HCT116 (cell line): ENCODE measurements around the gene LRRC3. TPM values are rescaled to one million over a fixed set of nuclear protein-coding genes. Genes with fewer than 3 reads are reported as not detected.
A peak's percentile ranks its signal among the peaks of the same experiment; 100 is the strongest.

ENCODE experiments used
- ATAC-seq: fragments of 200-7000 bp; cut with Tn5 transposase; 2 replicates; pipeline ENCODE4 v1.9.1; 2020; ENCODE audit warnings: mild to moderate bottlenecking, moderate library complexity
- BruUV-seq: library from RNA; stranded (reverse); fragments of 400-500 nt; replicated peaks from 2 replicates; lab custom pipeline; 2021; lab: Mats Ljungman, UMichigan
- CTCF ChIA-PET: fragments of 300-600 bp; sonication (Branson Sonifier 250); formaldehyde crosslinking; loops from one replicate; lab custom pipeline; 2021; ENCODE audit warnings: antibody characterized with exemption; lab: Charles Lee
- POLR2A ChIA-PET: fragments of 300-600, 350-600 bp; sonication (Branson Sonifier 250); formaldehyde crosslinking; loops from one replicate; lab custom pipeline; 2021; ENCODE audit warnings: antibody characterized with exemption; lab: Charles Lee
- RAD21 ChIA-PET, 2 experiments: fragments of 300-600 bp; sonication (Branson Sonifier 250); formaldehyde crosslinking; loops; one replicate each; lab custom pipeline; 2023; ENCODE audit warnings: low total read pairs in 2 of 2; ENCODE audit not compliant: uncharacterized antibody in 2 of 2, unreplicated experiment in 2 of 2, low non-redundant PET in 1 of 2; lab: Charles Lee
- DNase-seq: peaks from one replicate; pipeline ENCODE4 v3.0.0-alpha.2; 2010; ENCODE audit warnings: low read depth, low spot score
- H2AFZ ChIP-seq: fragments of 200-600 bp; shearing (Covaris generic), sonication (generic); 2 replicates; pipeline ENCODE4 v1.6.1; 2017; ENCODE audit warnings: low read depth, mixed run types, mixed read lengths, antibody characterized with exemption, low read length; ENCODE audit not compliant: poor library complexity, severe bottlenecking
- H3K27ac ChIP-seq: 2 replicates; pipeline ENCODE4 v1.5.1; 2012; ENCODE audit warnings: low read depth, low read length
- H3K27me3 ChIP-seq: fragments of 200-600 bp; sonication (generic); 2 replicates; pipeline ENCODE4 v1.6.1; 2016; ENCODE audit warnings: mixed run types, low read length, mixed read lengths; ENCODE audit not compliant: insufficient read depth
- H3K36me3 ChIP-seq, 2 experiments: fragments of 200-500 bp in 1 of 2; fragments of 200-600 bp in 1 of 2; sonication (Bioruptor generic) in 1 of 2; sonication (generic) in 1 of 2; 2 replicates each; pipeline versions ENCODE4 v1.5.1 to v1.6.1; 2014 to 2016; ENCODE audit warnings: low read length in 2 of 2, inconsistent platforms in 1 of 2, mixed read lengths in 1 of 2, mixed run types in 1 of 2; ENCODE audit not compliant: insufficient read depth in 2 of 2, control insufficient read depth in 1 of 2
- H3K4me1 ChIP-seq, 2 experiments: fragments of 200-600 bp in 1 of 2; sonication (generic) in 1 of 2; 2 replicates each; pipeline versions ENCODE4 v1.5.1 to v1.6.1; 2012 to 2017; ENCODE audit warnings: low read length in 2 of 2, inconsistent platforms in 1 of 2, mild to moderate bottlenecking in 1 of 2, mixed read lengths in 1 of 2, mixed run types in 1 of 2, moderate library complexity in 1 of 2; ENCODE audit not compliant: insufficient read depth in 2 of 2, control insufficient read depth in 1 of 2
- H3K4me2 ChIP-seq: fragments of 200-600 bp; sonication (generic); 2 replicates; pipeline ENCODE4 v1.6.1; 2017; ENCODE audit warnings: mixed run types, low read length, mixed read lengths
- H3K4me3 ChIP-seq, 2 experiments: fragments of 200-600 bp in 1 of 2; sonication (generic) in 1 of 2; replicated peaks in 1 of 2; 2 replicates each; pipeline ENCODE4 v1.5.1; 2011 to 2016; ENCODE audit warnings: low read length in 2 of 2, control low read depth in 1 of 2, low read depth in 1 of 2, mild to moderate bottlenecking in 1 of 2, mixed read lengths in 1 of 2, mixed run types in 1 of 2
- H3K79me2 ChIP-seq: fragments of 200-600 bp; sonication (generic); 2 replicates; pipeline ENCODE4 v1.6.1; 2017; ENCODE audit warnings: mild to moderate bottlenecking, mixed run types, low read length, moderate library complexity, mixed read lengths; ENCODE audit not compliant: insufficient read depth
- H3K9ac ChIP-seq: fragments of 200-600 bp; sonication (generic); 2 replicates; pipeline ENCODE4 v1.6.1; 2016; ENCODE audit warnings: low read length, mixed read lengths
- H3K9me2 ChIP-seq: fragments of 200-600 bp; sonication (generic), shearing (Covaris generic); 2 replicates; pipeline ENCODE4 v1.6.1; 2017; ENCODE audit warnings: mixed run types, mild to moderate bottlenecking, moderate library complexity; ENCODE audit not compliant: insufficient read depth
- H3K9me3 ChIP-seq, 2 experiments: fragments of 200-500 bp in 1 of 2; fragments of 200-600 bp in 1 of 2; sonication (Bioruptor generic) in 1 of 2; sonication (generic) in 1 of 2; 2 replicates each; pipeline ENCODE4 v1.6.1; 2014 to 2017; ENCODE audit warnings: low read length in 2 of 2, mixed read lengths in 2 of 2, inconsistent platforms in 1 of 2, low read depth in 1 of 2, mild to moderate bottlenecking in 1 of 2, mixed run types in 1 of 2, moderate library complexity in 1 of 2; ENCODE audit not compliant: control insufficient read depth in 1 of 2, insufficient read depth in 1 of 2
- H4K20me1 ChIP-seq: fragments of 200-600 bp; sonication (generic), shearing (Covaris generic); 2 replicates; pipeline ENCODE4 v1.6.1; 2017; ENCODE audit warnings: mixed run types, mild to moderate bottlenecking, moderate library complexity; ENCODE audit not compliant: insufficient read depth
- EZH2 ChIP-seq: fragments of 200-600 bp; sonication (generic); IDR thresholded peaks from 2 replicates; pipeline ENCODE4 v1.6.1; 2017; ENCODE audit warnings: antibody characterized with exemption, mixed run types
- POLR2AphosphoS5 ChIP-seq: IDR thresholded peaks from 2 replicates; pipeline ENCODE4 v1.6.1; 2011; ENCODE audit warnings: mild to moderate bottlenecking, low read depth, low read length, moderate library complexity
- RAD21 ChIP-seq: IDR thresholded peaks from 2 replicates; pipeline ENCODE4 v1.6.1; 2012; ENCODE audit warnings: low read depth, mild to moderate bottlenecking
- SIN3A ChIP-seq: IDR thresholded peaks from 2 replicates; pipeline ENCODE4 v1.6.1; 2012; ENCODE audit warnings: low read depth
- SP1 ChIP-seq: IDR thresholded peaks from 2 replicates; pipeline ENCODE4 v1.6.1; 2012; ENCODE audit warnings: low read depth
- TCF7L2 ChIP-seq: IDR thresholded peaks from 2 replicates; pipeline ENCODE4 v1.7.0; 2011; ENCODE audit warnings: borderline replicate concordance, inconsistent platforms; ENCODE audit not compliant: insufficient read depth, insufficient read length; ENCODE audit errors: extremely low read depth
- YY1 ChIP-seq: IDR thresholded peaks from 2 replicates; pipeline ENCODE4 v1.6.1; 2011; ENCODE audit warnings: low read length, low read depth, moderate library complexity, mild to moderate bottlenecking; ENCODE audit not compliant: insufficient replicate concordance; ENCODE audit errors: extremely low read depth
- ZBTB33 ChIP-seq: IDR thresholded peaks from 2 replicates; pipeline ENCODE4 v1.6.1; 2011; ENCODE audit warnings: mild to moderate bottlenecking, low read length, moderate library complexity; ENCODE audit not compliant: insufficient replicate concordance; ENCODE audit errors: extremely low read depth
- ZFX ChIP-seq: fragments of 450-650 bp; IDR thresholded peaks from 2 replicates; pipeline ENCODE4 v1.6.1; 2017
- intact Hi-C: fragments of 100-400 bp; cut with micrococcal nuclease; formaldehyde crosslinking; loops from 2 replicates; pipeline ENCODE4 v1.10.0; 2022
- total RNA-seq: library from RNA; stranded (reverse); gene quantifications from one replicate; pipeline ENCODE4 v1.2.1, GENCODE V29; 2021; ENCODE audit not compliant: unreplicated experiment

The LRRC3 gene
- total RNA-seq, 1 experiment from 2014 or later: 7.5 TPM

GRCh38 chr21:44425307-44425894 is 29.9 kb upstream of the LRRC3 start:
- peaks cover 34% of the 10 kb centered on the region for H3K79me2 ChIP-seq
- no peaks in the 10 kb centered on the region for H4K20me1 ChIP-seq
- peak overlapping the region; percentile 85 to 88 for H3K4me3 ChIP-seq
- H3K9me2 ChIP-seq: no peaks in the 10 kb centered on the region
- peak overlapping the region; percentile 95 for H3K4me2 ChIP-seq
- BruUV-seq: no TSS peak
- peak overlapping the region; percentile 88 for H3K27ac ChIP-seq
- peak; percentile 90 for ATAC-seq
- peak; percentile 73 for DNase-seq
- RAD21 ChIA-PET: no interaction called here
- peaks cover 4 to 6% of the 10 kb centered on the region in 2 experiments; a peak in 3 of 4 replicates for H3K9me3 ChIP-seq
- intact Hi-C loops: loop anchor here (1.0 kb wide), 1 partner anchor 86 kb away; the partner anchor contains the start of gene CFAP410
- TF ChIP-seq SP1: no peak
- TF ChIP-seq YY1: peak; percentile 22
- TF ChIP-seq EZH2: no peak
- TF ChIP-seq RAD21: no peak
- no peak for TF ChIP-seq SIN3A
- TF ChIP-seq TCF7L2: no peak
- TF ChIP-seq POLR2AphosphoS5: peak; percentile 75
- peak; percentile 27 for TF ChIP-seq ZBTB33
- TF ChIP-seq ZFX: peak; percentile 62; the same call in 1 of the 2 replicates
- peak overlapping the region; percentile 95 for H3K9ac ChIP-seq
- CTCF ChIA-PET: no interaction called here
- H3K36me3 ChIP-seq: peaks cover 0 to 14% of the 10 kb centered on the region in 2 experiments; a peak in 1 of 4 replicates
- no peaks in the 10 kb centered on the region for H3K27me3 ChIP-seq
- H2AFZ ChIP-seq: no peak overlapping the region
- POLR2A ChIA-PET: interaction anchor here (1.0 kb wide), 2 partner anchors 83 to 87 kb away, joined by 3 to 4 read pairs; partner anchors contain the start of gene CFAP410
- peaks cover 4 to 36% of the 10 kb centered on the region in 2 experiments; a peak in 3 of 4 replicates for H3K4me1 ChIP-seq
